ENCODE data around the gene BST1.

BST1 gene

DNA sequence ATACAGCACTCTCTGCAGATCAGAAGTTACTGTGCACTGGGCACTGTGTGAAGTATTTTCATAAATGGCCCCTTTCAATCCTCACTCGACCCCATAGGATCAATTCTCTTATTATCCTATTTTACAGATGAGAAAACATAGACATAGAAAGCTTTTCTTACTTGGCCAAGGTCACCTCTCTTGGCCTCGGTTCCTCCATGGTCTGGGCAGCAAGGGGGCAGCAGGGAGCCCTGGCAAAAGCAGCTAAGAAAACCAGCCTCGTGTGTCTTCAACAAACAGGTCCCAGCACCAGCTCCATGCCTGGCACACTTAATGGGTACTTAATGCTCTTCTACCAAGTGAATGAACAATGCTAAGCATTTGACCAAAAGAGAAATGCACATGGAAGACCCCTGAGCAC lies 34.4 kb downstream of the BST1 start:
- H3K27ac ChIP-seq, result no peak overlapping the region
- H3K27me3 ChIP-seq, result no peaks in the 10 kb centered on the region
- peaks cover 0 to 3% (median 0%) of the 10 kb centered on the region in 3 donors for H3K9me3 ChIP-seq
- no peaks in the 10 kb centered on the region for H3K4me1 ChIP-seq
- intact Hi-C loops (cut with DNase I; ENCODE audit: low total_unique reads), result no loop called here
- H3K36me3 ChIP-seq, result no peaks in the 10 kb centered on the region
- H3K4me3 ChIP-seq, result no peak overlapping the region
- DNase-seq, result no peak
- TF ChIP-seq, protein P1, sequence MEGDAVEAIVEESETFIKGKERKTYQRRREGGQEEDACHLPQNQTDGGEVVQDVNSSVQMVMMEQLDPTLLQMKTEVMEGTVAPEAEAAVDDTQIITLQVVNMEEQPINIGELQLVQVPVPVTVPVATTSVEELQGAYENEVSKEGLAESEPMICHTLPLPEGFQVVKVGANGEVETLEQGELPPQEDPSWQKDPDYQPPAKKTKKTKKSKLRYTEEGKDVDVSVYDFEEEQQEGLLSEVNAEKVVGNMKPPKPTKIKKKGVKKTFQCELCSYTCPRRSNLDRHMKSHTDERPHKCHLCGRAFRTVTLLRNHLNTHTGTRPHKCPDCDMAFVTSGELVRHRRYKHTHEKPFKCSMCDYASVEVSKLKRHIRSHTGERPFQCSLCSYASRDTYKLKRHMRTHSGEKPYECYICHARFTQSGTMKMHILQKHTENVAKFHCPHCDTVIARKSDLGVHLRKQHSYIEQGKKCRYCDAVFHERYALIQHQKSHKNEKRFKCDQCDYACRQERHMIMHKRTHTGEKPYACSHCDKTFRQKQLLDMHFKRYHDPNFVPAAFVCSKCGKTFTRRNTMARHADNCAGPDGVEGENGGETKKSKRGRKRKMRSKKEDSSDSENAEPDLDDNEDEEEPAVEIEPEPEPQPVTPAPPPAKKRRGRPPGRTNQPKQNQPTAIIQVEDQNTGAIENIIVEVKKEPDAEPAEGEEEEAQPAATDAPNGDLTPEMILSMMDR (IDR thresholded peaks at IDR 0.05), result no peak

DNA sequence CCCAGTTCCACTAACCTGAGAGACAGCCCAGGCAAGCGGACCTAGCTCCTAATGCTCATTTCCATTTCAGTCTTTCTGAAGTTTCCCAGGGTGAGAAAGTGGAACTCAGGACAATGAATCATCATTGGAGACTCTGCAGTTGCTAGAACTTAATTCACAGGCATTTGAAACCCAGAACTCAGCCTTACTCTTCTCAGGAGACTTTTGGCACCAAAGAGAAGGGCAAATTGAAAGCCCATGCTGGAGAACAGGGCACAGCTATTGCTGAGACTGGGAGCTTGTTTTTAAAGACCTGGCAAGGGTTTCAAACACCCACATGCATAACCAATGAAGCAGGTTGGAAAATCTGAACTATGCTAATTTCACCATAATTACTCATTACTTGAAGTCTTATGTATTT lies 36.0 kb downstream of the BST1 start:
- Histone ChIP-seq H3K27me3 (no peaks in the 10 kb centered on the region), H3K36me3 (no peaks in the 10 kb centered on the region), H3K4me1 (no peaks in the 10 kb centered on the region), H3K27ac (no peak overlapping the region), H3K4me3 (no peak overlapping the region), H3K9me3 (peaks cover 0 to 3% (median 0%) of the 10 kb centered on the region in 3 donors)
- intact Hi-C loops (cut with DNase I; ENCODE audit: low total_unique reads), result no loop called here
- DNase-seq, result no peak
- TF ChIP-seq, protein P1 (IDR thresholded peaks at IDR 0.05), result no peak

DNA sequence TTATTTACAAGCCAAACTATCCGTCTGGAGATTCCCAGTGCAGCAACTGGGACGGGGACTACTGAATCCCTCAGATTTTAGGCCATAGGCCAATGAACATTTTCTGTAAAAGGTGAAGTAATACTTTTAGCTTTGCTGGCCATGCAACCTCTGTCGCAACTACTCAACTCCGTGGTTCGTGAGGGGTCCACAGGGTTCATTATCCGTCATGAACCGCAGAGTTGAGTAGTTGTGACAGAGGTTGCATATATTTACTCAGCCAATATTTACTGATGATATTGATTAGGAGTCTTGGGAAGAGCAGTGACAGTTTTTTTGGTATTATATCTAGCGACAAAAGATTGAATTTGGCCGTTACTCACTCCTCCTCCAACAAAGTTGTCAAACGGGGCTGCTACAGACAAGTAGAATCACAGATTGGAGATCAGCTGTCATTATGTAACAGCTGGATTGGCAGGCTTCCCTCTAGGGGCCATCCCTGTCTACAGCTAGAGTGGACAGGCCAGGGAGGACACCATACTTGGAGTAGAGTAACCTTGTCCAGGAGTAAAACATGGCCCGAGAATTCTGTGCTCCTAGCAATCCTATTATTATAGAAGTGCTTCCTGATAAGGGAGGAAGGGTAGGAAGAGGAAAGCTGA lies 38.0 kb downstream of the BST1 start:
- Histone ChIP-seq H3K4me3 (no peak overlapping the region), H3K4me1 (no peaks in the 10 kb centered on the region), H3K36me3 (no peaks in the 10 kb centered on the region), H3K27me3 (no peaks in the 10 kb centered on the region), H3K27ac (no peak overlapping the region), H3K9me3 (peaks cover 0 to 3% (median 0%) of the 10 kb centered on the region in 3 donors)
- intact Hi-C loops (cut with DNase I; ENCODE audit: low total_unique reads), result no loop called here
- TF ChIP-seq, protein P1 (IDR thresholded peaks at IDR 0.05), result no peak
- DNase-seq, result no peak

DNA sequence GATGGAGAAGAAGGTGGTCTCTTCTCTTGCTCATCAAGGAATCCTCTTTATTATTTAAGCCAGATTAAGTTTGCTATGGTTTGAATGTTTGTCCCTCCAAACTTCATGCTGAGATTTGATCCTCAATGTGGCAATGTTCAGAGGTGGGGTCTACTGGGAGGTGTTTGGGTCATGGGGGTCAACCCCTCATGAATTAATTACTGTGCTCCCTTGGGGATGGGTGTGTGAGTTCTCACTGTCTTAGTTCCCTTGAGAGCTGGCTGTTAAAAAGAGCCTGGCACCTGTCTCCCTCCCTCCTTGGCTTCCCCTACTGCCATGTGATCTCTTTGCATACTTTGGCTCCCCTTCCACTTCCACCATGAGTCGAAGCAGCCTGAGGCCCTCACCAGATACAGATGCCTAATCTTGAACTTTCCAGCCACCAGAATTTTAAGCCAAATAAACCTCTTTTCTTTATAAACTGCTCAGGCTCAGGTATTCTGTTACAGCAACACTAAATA lies 39.3 kb downstream of the BST1 start:
- intact Hi-C loops (cut with DNase I; ENCODE audit: low total_unique reads), result no loop called here
- peaks cover 0 to 3% (median 0%) of the 10 kb centered on the region in 3 donors for H3K9me3 ChIP-seq
- H3K27ac ChIP-seq, result no peak overlapping the region
- TF ChIP-seq, protein P1 (IDR thresholded peaks at IDR 0.05), result no peak
- H3K36me3 ChIP-seq, result no peaks in the 10 kb centered on the region
- no peak for DNase-seq
- H3K4me1 ChIP-seq, result no peaks in the 10 kb centered on the region
- no peaks in the 10 kb centered on the region for H3K27me3 ChIP-seq
- H3K4me3 ChIP-seq, result no peak overlapping the region

DNA sequence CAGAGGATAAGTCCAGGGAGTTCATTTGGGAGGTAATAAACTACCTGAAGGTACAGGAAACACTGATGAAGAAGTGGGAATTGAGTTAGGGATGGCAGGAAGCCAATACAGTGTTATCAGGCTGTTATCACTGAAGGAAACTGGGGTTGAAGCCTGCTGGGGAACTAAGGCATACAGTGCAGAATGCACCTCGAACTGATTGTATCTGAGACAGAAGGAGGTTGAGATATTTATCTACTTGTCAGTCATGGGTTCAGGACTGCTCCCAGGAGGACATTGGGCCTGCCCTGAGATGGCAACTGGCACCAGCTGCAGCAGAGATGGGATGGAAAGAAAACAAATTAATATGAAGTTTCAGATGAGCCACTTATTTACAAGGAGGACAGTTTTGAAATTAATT lies 39.8 kb downstream of the BST1 start:
- intact Hi-C loops (cut with DNase I; ENCODE audit: low total_unique reads), result no loop called here
- DNase-seq, result no peak
- Histone ChIP-seq H3K9me3 (peaks cover 0 to 3% (median 0%) of the 10 kb centered on the region in 3 donors), H3K36me3 (no peaks in the 10 kb centered on the region), H3K4me1 (no peaks in the 10 kb centered on the region), H3K4me3 (no peak overlapping the region), H3K27ac (no peak overlapping the region), H3K27me3 (no peaks in the 10 kb centered on the region)
- TF ChIP-seq, protein P1 (IDR thresholded peaks at IDR 0.05), result no peak
